Activated CD8-positive, alpha-beta memory T cell treated with anti-CD3 and anti-CD28 coated beads for 24 hours (primary cell): ENCODE data around the gene SAMD4A.
A peak's percentile ranks its signal among the peaks of the same experiment; 100 is the strongest.

Experiments used
- DNase-seq: peaks from one replicate; pipeline ENCODE4 v3.0.0-alpha.2; 2020

Gene SAMD4A

GRCh38 chr14:54708161-54708560, 141.2 kb downstream of the SAMD4A start:
- DNase-seq = no peak

- DNase-seq = no peak
Observed at GRCh38 chr14:54708982-54709381, 142.1 kb downstream of the SAMD4A start.

GRCh38 chr14:54709444-54709843, 142.5 kb downstream of the SAMD4A start:
- DNase-seq = no peak

GRCh38 chr14:54709867-54710266, 142.9 kb downstream of the SAMD4A start:
- no peak for DNase-seq

GRCh38 chr14:54711312-54711711, 144.4 kb downstream of the SAMD4A start:
- no peak for DNase-seq

GRCh38 chr14:54711812-54712464, 145.0 kb downstream of the SAMD4A start:
- DNase-seq = no peak

- DNase-seq = no peak
Observed at GRCh38 chr14:54712465-54713200, 145.7 kb downstream of the SAMD4A start.

GRCh38 chr14:54713379-54713778, 146.5 kb downstream of the SAMD4A start:
- no peak for DNase-seq

GRCh38 chr14:54715239-54715638, 148.3 kb downstream of the SAMD4A start:
- DNase-seq = no peak

- no peak for DNase-seq
Observed at GRCh38 chr14:54715811-54716210, 148.9 kb downstream of the SAMD4A start.

- DNase-seq = no peak
Observed at GRCh38 chr14:54716862-54717261, 149.9 kb downstream of the SAMD4A start.

- no peak for DNase-seq
Observed at GRCh38 chr14:54718046-54718445, 151.1 kb downstream of the SAMD4A start.

- no peak for DNase-seq
Observed at GRCh38 chr14:54719406-54719805, 152.5 kb downstream of the SAMD4A start.

- no peak for DNase-seq
Observed at GRCh38 chr14:54722791-54723432, 156.0 kb downstream of the SAMD4A start.

- DNase-seq = no peak
Observed at GRCh38 chr14:54724123-54724522, 157.2 kb downstream of the SAMD4A start.

GRCh38 chr14:54724676-54725325, 157.9 kb downstream of the SAMD4A start:
- no peak for DNase-seq

- DNase-seq = no peak
Observed at GRCh38 chr14:54725998-54726397, 159.1 kb downstream of the SAMD4A start.

GRCh38 chr14:54727929-54728328, 161.0 kb downstream of the SAMD4A start:
- DNase-seq = no peak

- no peak for DNase-seq
Observed at GRCh38 chr14:54728700-54729527, 162.0 kb downstream of the SAMD4A start.

GRCh38 chr14:54730156-54730961, 163.4 kb downstream of the SAMD4A start:
- peak; percentile 69 for DNase-seq

GRCh38 chr14:54734966-54735365, 168.0 kb downstream of the SAMD4A start:
- DNase-seq = no peak

GRCh38 chr14:54735424-54735823, 168.5 kb downstream of the SAMD4A start:
- no peak for DNase-seq
